SK-N-MC (cell line): Measurements from ENCODE around the gene TRAPPC8.

Experiments used
- EZH2 ChIP-seq: fragments of 200-600 bp; sonication (generic); IDR thresholded peaks from one replicate; pipeline ENCODE4 v1.6.1; 2017; ENCODE audit warnings: antibody characterized with exemption
- FOXP2 ChIP-seq: optimal IDR thresholded peaks from 2 replicates; pipeline ENCODE3; 2011; ENCODE audit warnings: mild to moderate bottlenecking, moderate library complexity; ENCODE audit not compliant: insufficient read depth; ENCODE audit errors: extremely low read length, control extremely low read depth
- POLR2AphosphoS5 ChIP-seq: IDR thresholded peaks from 2 replicates; pipeline ENCODE4 v1.6.1; 2012; ENCODE audit warnings: mild to moderate bottlenecking, low read depth, low read length, borderline replicate concordance

DNA sequence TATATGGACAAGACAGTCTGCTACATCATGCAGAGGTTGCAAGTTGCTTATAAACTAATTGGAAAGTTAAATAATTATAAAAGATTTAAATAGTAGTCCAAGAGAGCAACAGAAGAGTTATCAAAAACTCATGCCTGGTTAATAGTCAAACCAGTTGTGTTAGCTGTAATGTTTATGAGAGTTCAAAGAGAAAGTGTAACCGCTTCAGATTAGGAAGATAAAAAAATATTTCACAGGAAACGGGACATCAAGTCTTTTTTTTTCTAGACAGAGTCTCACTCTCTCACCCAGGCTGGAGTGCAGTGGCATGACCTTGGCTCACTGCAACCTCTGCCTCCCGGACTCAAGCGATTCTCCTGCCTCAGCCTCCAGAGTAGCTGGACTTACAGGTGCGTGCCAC lies 41.0 kb upstream of the TRAPPC8 start:
- TF ChIP-seq POLR2AphosphoS5 (no peak), EZH2 (no peak), FOXP2 (no peak)
